Skeletal muscle satellite cell (primary cell): Measurements from ENCODE around the gene CREB5.
"Not testable (repeated sequence)": the region's sequence is repeated elsewhere in the genome, so short reads cannot be mapped to it uniquely, and the experiment has no call there.

Source experiments
- H3K27me3 ChIP-seq: 2 replicates; pipeline ENCODE4 v1.7.0; 2013; ENCODE audit warnings: low read length; ENCODE audit not compliant: control insufficient read depth, insufficient read depth
- H3K36me3 ChIP-seq: 2 replicates; pipeline ENCODE4 v1.7.0; 2013; ENCODE audit warnings: mild to moderate bottlenecking, control low read depth, low read length; ENCODE audit not compliant: insufficient read depth
- H3K4me1 ChIP-seq: 2 replicates; pipeline ENCODE4 v1.7.0; 2013; ENCODE audit warnings: low read length; ENCODE audit not compliant: control insufficient read depth, insufficient read depth
- H3K4me2 ChIP-seq: 2 replicates; pipeline ENCODE4 v1.7.0; 2013; ENCODE audit warnings: mild to moderate bottlenecking, low read length
- H3K4me3 ChIP-seq: 2 replicates; pipeline ENCODE4 v1.7.0; 2013; ENCODE audit warnings: low read length
- H3K9ac ChIP-seq: 2 replicates; pipeline ENCODE4 v1.7.0; 2013; ENCODE audit warnings: mild to moderate bottlenecking, low read depth, low read length, moderate library complexity
- H3K9me3 ChIP-seq: replicated peaks from 2 replicates; pipeline ENCODE4 v1.7.0; 2013; ENCODE audit warnings: mild to moderate bottlenecking, control low read depth, low read length

Gene CREB5

GRCh38 chr7:28544453-28545117, 132.3 kb downstream of the CREB5 start:
- H3K27me3 ChIP-seq = peaks cover under 1% of the 10 kb centered on the region
- no peaks in the 10 kb centered on the region for H3K4me1 ChIP-seq
- no peaks in the 10 kb centered on the region for H3K36me3 ChIP-seq
- H3K9me3 ChIP-seq = no peaks in the 10 kb centered on the region
- no peak overlapping the region for H3K4me3 ChIP-seq
- H3K9ac ChIP-seq = no peak overlapping the region
- H3K4me2 ChIP-seq = no peak overlapping the region

- Histone ChIP-seq H3K27me3 (peaks cover 4% of the 10 kb centered on the region), H3K4me1 (peaks cover under 1% of the 10 kb centered on the region), H3K4me3 (no peak overlapping the region), H3K9me3 (no peaks in the 10 kb centered on the region), H3K4me2 (no peak overlapping the region), H3K9ac (no peak overlapping the region), H3K36me3 (no peaks in the 10 kb centered on the region)
Measured at GRCh38 chr7:28546067-28546466, 133.7 kb downstream of the CREB5 start.

GRCh38 chr7:28547115-28547514, 134.8 kb downstream of the CREB5 start:
- no peaks in the 10 kb centered on the region for H3K36me3 ChIP-seq

GRCh38 chr7:28548416-28548815, 136.1 kb downstream of the CREB5 start:
- Histone ChIP-seq H3K4me2 (no peak overlapping the region), H3K36me3 (no peaks in the 10 kb centered on the region)

More at GRCh38 chr7:28547115-28547514, 134.8 kb downstream of the CREB5 start:
- H3K9ac ChIP-seq = no peak overlapping the region
- H3K4me1 ChIP-seq = peaks cover 6% of the 10 kb centered on the region
- H3K9me3 ChIP-seq = no peaks in the 10 kb centered on the region
- H3K4me2 ChIP-seq = no peak overlapping the region
- peaks cover 4% of the 10 kb centered on the region for H3K27me3 ChIP-seq
- no peak overlapping the region for H3K4me3 ChIP-seq

GRCh38 chr7:28549998-28550397, 137.7 kb downstream of the CREB5 start:
- no peak overlapping the region for H3K4me3 ChIP-seq
- no peaks in the 10 kb centered on the region for H3K36me3 ChIP-seq
- no peak overlapping the region for H3K9ac ChIP-seq
- H3K9me3 ChIP-seq = no peaks in the 10 kb centered on the region
- peaks cover 4% of the 10 kb centered on the region for H3K27me3 ChIP-seq
- H3K4me1 ChIP-seq = peaks cover 6% of the 10 kb centered on the region
- no peak overlapping the region for H3K4me2 ChIP-seq

More at GRCh38 chr7:28548416-28548815, 136.1 kb downstream of the CREB5 start:
- H3K9ac ChIP-seq = no peak overlapping the region
- peaks cover 6% of the 10 kb centered on the region for H3K4me1 ChIP-seq
- H3K27me3 ChIP-seq = peaks cover 4% of the 10 kb centered on the region
- no peaks in the 10 kb centered on the region for H3K9me3 ChIP-seq
- H3K4me3 ChIP-seq = no peak overlapping the region

- Histone ChIP-seq H3K9me3 (no peaks in the 10 kb centered on the region), H3K4me3 (no peak overlapping the region), H3K27me3 (peaks cover 4% of the 10 kb centered on the region), H3K4me1 (peaks cover 6% of the 10 kb centered on the region), H3K4me2 (no peak overlapping the region), H3K9ac (no peak overlapping the region), H3K36me3 (no peaks in the 10 kb centered on the region)
Measured at GRCh38 chr7:28550580-28551186, 138.4 kb downstream of the CREB5 start.

- H3K4me1 ChIP-seq = peaks cover 6% of the 10 kb centered on the region
- H3K27me3 ChIP-seq = peaks cover 4% of the 10 kb centered on the region
- H3K4me3 ChIP-seq = no peak overlapping the region
- H3K36me3 ChIP-seq = no peaks in the 10 kb centered on the region
- H3K9ac ChIP-seq = no peak overlapping the region
- no peaks in the 10 kb centered on the region for H3K9me3 ChIP-seq
- H3K4me2 ChIP-seq = peak overlapping the region; percentile 23
Measured at GRCh38 chr7:28551331-28551730, 139.0 kb downstream of the CREB5 start.

- not testable (repeated sequence) for H3K4me3 ChIP-seq, H3K4me1 ChIP-seq, H3K9me3 ChIP-seq, H3K4me2 ChIP-seq, H3K36me3 ChIP-seq, H3K27me3 ChIP-seq, H3K9ac ChIP-seq
Measured at GRCh38 chr7:28551766-28552165, 139.4 kb downstream of the CREB5 start.

GRCh38 chr7:28554802-28555471, 142.6 kb downstream of the CREB5 start:
- Histone ChIP-seq H3K9ac (no peak overlapping the region), H3K4me1 (peaks cover 6% of the 10 kb centered on the region), H3K4me3 (no peak overlapping the region)

GRCh38 chr7:28556025-28556424, 143.7 kb downstream of the CREB5 start:
- Histone ChIP-seq H3K27me3 (no peaks in the 10 kb centered on the region), H3K4me3 (no peak overlapping the region), H3K36me3 (no peaks in the 10 kb centered on the region), H3K4me2 (no peak overlapping the region), H3K9ac (no peak overlapping the region), H3K9me3 (no peaks in the 10 kb centered on the region), H3K4me1 (peaks cover 6% of the 10 kb centered on the region)

More at GRCh38 chr7:28554802-28555471, 142.6 kb downstream of the CREB5 start:
- Histone ChIP-seq H3K27me3 (peaks cover under 1% of the 10 kb centered on the region), H3K36me3 (no peaks in the 10 kb centered on the region), H3K4me2 (no peak overlapping the region), H3K9me3 (no peaks in the 10 kb centered on the region)

- H3K4me1 ChIP-seq = no peaks in the 10 kb centered on the region
- H3K9me3 ChIP-seq = no peaks in the 10 kb centered on the region
- H3K4me3 ChIP-seq = no peak overlapping the region
- no peak overlapping the region for H3K9ac ChIP-seq
- no peak overlapping the region for H3K4me2 ChIP-seq
- no peaks in the 10 kb centered on the region for H3K36me3 ChIP-seq
- H3K27me3 ChIP-seq = no peaks in the 10 kb centered on the region
Measured at GRCh38 chr7:28556671-28557070, 144.4 kb downstream of the CREB5 start.
